NCI-H2171 (cell line): Measurements from ENCODE around the gene FAT3.

Source experiments
- DNase-seq: peaks from one replicate; lab custom pipeline; 2025; lab: John Stamatoyannopoulos, UW

FAT3 gene

DNA sequence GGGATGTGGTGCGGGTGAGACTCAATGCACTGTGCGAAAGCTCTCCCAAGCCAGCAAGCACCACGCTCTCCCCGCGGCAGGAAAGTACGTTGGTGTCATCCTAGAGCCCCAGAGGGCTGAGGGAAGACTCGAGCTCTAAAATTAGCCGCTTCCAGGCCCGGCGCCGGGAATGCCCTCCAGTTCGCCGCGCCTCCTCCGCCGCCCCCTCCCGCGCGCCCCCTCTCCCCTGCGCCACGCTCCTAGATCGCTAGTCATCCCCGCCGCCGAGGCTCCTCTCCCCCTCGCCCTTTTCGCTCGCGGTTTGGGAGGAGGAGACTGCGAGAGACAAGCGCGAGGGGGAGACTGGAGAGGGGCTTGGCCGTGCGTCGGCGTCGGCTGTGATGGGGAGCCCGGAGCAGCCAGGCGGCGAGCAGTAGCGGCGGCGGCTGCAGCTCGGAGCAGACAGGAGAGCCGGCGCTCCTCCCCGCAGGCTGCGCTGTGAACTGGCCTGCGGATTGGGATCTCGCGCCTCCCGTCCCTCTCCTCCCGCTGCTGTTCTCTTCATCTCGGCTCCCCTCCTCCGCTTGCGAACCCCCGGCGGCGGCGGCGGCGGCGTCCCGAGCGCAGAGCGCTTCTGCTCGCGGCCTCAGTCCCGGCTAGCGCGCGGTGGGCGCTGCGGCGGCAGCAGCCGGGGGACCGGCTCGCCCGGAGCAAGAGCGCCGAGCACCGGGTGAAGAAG, at the start of gene FAT3:
Gene FAT3, plus strand, starts transcription at position 412 of the 718 bp plus-strand sequence. CDS start 127,295 bp downstream, outside the sequence.
- no peak for DNase-seq

DNA sequence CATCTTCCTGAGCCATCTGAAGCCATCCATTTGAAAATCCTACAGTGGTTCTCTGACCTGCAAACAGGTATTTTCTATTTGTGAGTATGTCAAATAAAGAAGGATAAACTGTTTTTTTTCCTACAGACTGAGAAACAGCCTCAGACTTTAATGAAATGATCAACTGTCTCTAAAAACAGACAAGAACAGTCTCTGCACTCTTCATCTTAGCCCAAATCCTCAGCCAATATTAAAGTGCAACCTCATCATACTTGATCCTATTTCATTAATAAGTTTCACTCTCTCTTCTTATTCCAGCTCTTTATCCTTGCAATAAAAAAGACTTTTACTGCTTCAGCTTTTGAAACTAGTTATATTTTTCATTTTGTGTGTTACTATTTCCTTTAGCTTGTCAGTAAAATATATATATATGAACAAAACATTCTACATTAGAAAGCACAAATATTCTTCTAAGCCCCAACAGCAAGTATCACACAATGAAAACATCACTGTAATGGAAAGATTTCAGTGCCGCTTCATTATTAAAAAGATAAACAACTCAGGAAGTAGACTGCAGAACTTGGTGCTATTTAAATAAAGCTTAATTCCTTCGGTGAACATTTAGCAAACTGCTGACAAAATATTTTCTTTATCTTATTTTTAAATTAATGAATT, 45.5 kb upstream of the FAT3 start:
- DNase-seq = no peak

DNA sequence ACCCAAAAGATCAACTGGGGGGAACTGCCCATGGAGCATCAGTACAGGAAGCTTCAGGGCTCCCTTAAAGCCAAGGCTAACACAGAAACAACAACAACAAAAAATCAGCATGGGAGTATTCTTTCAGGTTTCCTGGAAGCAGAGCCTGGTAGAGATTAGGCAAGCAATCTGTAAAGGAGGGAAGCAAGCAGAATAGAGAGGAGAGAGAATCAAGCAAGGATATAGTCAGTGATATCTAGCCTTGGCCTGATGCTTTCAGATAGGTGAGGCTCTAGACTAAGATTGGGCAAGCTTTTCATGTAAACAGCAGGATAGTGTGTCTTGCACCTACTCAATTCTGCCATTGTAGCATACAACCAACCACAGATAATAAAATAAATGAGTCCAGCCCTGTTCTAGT, 44.4 kb upstream of the FAT3 start:
- no peak for DNase-seq

DNA sequence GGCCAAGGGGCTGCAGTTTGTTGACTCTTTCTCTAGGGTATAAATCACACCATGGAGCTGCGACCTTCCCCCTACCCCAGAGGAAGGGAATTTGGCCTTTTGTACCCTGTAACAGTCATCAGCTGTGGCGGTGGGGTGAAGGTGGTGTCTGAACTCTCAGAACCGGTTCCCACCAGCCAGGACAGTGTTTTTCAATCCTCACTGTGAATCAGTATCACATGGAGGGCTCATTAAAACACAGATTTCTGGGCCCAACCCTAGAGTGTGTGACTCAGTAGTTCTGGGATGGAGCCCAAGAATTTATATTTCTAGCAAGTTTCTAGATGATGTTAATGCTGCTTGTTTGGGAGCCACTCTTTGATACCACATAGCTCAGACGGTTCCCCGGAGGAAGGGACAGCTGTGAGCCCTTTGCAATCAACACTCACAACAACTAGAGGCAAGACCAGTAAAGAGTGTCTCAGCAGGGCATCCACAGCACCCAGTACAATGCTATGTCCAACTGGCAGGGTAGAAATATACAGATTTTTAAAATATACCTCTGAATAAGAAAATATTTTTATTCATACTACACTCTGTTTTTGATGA, 43.9 kb upstream of the FAT3 start:
- DNase-seq = no peak

DNA sequence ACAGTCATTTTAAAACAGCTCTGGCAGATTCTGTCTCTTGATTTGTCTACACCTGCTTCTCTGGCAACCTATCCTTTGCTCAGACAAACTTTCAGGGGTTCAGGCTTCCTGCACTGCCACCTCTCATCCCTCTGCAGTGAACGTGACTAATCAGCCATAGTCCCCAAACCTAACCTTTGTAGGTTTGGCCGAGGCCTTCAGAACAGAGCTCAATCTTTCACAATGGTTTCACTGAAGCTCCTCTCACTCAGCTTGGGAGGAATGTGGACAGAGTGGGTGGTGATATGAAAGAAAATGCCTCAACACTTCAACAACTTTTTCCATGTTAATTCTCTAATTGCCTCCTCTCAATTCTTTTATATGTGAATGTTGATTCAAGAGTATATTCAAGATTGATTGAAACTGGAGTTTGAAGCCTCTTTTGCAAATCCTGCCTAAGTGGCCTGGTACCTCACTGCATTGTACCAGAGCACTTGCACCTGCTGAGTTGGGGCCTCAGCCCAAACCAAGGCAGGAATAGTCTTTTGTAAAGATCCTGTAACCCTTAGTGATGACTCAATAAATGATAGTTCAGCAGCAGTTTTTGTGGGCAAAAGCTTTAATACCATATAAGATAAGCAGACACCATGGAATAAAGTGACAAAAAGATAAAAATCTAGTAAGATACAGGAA, 33.9 kb upstream of the FAT3 start:
- DNase-seq = no peak

DNA sequence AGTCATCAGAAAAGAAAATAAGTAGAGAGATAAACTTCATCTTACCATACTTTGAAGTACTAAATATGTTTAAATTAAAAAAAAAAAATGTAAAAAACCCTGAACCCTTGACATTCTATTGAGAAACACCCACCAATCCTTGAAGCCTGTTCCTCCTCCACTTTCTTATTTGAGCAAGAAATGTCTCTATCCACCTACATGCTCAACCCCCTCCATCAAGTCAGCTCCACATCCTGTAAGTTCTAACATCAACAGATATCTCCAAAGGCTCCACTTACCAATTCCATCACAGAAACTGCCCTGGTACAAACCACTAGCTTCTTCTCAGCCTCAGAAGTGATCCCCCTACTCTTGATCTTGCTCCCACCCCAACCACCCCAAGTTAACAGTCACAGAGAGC, 32.5 kb upstream of the FAT3 start:
- DNase-seq = no peak

DNA sequence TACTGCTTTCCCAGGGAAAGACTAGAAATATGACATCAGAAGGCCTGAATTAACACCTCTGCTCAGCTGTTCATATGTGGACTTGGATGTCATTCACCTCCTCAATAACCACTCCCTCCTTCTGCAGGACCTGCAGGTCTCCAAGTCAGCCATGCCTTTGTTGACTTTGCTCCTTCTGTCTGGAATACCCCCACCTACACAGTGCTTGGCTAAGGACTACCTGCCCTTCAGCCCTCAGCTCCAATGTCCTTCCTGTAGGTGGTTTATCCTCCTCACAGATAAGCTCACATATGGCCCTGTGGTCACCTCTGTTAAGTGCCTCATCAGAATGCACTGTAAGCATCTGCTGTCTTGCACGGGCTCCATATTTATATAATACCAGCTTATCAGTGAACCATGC, 26.4 kb upstream of the FAT3 start:
- no peak for DNase-seq

DNA sequence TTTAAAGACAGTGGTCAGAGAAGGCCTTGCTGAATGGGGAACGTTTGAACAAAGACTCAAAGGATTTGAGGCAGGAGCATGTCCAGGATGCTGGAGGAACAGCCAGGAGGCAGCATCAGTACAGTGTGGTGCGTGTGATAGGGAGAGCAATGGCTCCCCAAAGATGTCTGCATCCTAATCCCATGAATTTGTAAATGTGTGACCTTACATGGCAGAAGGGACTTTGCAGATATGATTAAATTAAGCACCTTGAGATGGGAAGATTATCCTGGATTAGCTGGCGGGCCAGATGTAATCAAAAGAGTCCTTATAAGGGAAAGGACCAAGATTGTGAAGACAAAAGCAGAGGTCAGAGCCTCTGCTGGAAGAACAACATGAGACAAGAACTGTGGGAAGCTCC, 24.6 kb upstream of the FAT3 start:
- DNase-seq = no peak

DNA sequence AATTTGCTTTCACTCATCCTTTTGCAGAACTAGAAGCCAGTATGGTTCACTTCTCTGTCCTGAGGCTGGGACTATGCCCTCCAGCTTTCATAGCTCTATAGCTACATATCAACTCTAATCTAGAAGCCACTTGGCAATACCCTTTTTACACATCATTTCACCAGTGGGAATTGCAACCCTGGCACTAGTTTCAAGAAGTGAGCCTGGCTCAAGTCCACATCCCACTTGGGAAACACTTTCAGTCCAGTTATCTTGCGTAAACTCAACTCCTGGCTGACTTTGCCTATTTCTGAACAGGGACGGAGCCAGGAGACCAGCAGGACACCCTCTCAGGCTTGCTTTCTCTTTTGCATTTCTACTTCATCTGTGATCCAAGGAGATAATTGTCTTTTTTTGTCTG, 19.9 kb upstream of the FAT3 start:
- DNase-seq = no peak

DNA sequence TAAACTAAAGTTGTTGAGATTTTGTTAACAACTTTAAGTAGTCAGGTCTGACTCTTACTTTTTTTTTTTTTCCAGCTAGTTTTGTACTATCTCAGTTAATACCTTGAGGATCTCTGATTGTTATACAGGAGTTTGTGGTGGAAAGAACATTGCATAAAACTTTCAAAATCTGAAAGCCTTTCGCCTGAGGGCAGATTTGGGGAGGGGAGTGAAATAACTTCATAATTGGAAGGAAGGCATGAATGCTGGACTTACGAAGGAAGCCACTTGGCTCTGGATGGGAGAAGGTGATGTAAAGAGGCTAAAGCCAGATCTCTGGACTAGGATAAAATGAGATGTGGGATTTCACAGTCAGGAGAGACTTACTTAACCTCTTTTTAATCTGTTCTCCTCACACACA, 18.2 kb upstream of the FAT3 start:
- no peak for DNase-seq

DNA sequence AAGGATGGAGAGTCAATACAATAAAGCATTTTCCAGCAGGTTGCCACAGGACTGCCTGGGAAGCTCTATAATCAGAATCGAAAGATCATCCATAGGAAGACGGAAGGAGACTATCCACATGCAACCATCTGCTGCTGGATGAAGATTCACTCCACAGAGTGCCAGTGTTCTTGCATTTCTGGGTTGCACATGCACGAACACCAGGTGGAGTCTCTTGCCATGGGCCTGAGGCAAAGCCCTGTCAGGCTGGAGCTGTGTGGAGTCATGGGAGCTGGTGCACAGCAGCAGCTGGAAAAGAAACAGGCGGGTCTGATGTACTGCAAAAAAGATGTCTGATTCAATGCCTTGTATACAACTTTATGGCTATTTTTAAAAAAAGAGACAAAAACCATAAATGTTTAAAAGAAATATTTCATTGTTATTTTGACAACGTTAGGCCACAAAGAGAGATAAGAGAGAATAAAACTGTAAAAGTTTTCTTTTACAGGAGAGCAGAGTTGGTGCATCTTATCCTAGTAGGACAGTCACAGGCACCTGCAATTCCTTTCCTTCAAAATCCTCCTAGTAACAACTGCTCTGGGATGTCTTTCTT, 12.9 kb upstream of the FAT3 start:
- no peak for DNase-seq

DNA sequence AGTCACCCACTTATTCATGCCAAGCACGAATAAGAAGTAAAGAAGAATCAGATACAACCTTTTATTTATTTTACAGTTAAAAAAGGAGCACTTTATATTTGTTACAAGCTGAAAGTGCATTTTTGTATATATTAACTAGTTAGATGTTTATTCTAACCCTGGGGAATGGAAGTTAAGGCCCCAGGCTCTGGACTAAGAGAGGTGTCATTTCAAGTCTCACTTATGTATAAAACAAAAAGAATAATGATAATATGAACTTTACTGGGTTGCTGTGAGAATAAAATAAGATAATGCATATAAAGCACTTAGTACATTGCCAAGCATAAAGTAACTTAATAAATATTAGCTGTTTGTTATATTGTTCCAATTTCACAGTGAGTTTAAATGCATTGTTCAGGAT, 12.1 kb upstream of the FAT3 start:
- no peak for DNase-seq

DNA sequence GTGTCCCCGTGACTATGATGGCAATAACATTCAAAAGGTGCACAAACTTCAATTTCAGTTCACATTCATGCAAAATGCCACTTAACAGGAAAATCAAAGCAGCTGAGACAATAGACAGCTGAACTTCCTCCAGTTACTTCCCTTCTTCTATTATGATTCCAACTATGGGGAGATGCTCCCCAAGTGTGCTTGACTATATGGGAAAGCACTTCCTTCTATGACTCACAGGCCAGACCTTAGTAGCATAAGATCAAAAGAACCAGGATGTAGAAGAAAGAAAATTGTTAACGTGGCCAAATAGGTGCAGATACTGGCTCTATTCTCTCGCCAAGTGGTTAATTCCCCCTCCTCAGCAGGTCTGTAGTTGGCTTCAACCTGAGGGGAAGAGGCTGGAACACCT, 7.8 kb upstream of the FAT3 start:
- no peak for DNase-seq

DNA sequence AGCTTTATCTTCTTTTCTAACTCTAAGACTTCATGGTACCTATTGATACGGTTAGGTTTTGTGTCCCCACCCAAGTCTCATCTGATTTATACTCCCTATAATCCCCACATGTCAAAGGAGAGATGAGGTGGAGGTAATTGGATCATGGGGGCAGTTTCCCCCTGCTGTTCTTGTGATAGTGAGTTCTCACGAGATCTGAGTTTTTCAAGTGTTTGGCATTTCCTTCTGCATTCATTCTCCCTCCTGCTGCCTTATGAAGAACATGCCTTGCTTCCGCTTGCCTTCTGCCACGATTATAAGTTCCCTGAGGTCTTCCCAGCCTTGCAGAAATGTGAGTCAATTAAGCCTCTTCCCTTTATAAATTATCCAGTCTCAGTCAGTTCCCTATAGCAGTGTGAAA, 5.1 kb upstream of the FAT3 start:
- no peak for DNase-seq

DNA sequence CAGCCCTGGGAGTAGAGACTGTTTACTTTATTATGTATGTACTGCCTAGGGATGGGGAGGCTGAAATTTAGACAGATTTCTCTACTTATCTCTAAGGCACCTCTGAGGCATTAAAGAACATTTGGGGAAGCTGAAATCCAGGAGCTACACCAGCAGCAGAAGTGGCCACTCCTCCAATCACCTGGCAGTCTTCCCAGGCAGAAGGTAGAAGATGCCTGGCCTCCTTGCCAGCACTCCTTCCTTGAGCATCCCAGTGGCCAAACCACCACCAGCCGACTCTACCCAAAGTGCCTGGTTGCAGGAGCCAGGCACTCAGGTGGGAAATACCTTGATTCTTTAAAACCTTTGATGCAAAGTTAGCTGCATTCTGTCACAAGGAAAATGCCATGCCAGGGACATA, 1.9 kb upstream of the FAT3 start:
- no peak for DNase-seq

DNA sequence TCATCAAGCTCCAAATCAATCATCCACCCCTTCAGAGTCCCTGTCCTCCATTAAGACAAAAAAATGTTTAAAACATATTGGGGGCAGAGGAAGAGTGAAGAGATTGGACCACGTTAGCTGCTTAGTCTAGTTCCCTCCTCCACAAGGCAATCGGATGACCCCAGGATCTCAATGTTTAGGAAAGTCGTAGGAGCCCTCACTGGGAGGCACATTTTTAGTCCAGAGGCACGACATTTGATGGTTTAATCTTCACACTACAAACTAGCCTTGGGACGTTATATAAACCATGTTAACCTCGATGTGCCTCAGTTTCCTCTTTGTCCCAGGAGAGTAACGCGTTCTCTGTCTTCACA, 588 bp upstream of the FAT3 start:
- DNase-seq = no peak

DNA sequence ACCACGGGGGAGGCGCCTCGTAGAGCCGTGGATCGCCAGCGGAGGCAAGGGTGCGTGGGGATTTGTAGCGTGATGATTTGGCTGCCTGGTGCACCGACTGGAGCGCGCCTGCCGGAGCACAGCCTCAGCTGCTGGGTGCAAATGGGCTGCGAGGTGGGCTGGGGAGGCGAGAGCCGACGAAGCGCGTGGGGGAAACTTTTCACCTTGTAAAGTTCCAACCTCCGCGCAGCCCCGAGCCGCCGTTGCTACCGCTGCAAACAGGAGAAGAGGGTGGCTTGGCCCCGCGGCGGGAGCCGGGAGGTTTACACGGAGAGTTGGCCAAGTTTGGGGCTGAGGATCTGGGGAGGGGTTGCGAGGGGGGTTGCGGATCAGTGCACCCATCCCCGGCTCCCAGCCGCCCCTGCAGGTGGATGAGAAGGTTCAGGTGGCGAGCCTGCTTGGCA, 528 bp downstream of the FAT3 start:
- no peak for DNase-seq

DNA sequence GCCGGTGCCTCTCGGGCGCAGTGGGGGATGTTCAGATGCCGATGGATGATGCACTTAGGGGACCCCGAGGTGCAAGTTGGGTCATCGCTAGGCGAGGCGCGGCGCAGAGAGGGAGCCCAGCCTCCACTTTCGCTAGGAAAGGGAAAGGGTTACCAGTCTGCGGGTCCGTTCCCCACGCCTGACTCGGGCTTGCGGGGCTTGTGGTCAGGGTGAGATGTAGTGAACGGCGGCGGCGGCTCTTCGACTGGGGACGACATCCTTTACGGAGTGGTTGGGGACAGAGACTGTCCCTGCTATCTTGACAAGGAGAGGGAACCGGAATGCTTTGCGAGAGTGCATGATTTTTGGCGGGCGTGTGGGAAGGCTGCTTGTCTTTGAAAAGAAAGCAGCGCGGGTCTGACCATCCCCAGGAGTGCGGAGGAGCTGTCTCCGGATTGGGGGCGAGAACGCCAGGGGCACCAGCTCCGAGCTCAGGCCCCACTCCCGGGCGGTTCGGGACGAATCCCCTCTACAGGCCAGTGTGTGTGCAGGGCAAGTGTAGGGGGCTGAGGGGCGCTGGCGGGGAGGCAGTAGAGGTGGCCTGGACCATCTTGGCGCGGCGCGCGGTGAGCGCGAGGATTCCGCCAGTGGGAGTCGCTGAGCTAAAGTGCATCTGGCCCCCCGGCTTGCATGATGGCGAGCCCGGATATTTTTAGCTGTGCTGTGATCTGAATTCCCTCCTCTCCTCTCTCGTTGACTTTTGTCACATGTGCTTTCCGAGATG, 1.1 kb downstream of the FAT3 start:
- no peak for DNase-seq

DNA sequence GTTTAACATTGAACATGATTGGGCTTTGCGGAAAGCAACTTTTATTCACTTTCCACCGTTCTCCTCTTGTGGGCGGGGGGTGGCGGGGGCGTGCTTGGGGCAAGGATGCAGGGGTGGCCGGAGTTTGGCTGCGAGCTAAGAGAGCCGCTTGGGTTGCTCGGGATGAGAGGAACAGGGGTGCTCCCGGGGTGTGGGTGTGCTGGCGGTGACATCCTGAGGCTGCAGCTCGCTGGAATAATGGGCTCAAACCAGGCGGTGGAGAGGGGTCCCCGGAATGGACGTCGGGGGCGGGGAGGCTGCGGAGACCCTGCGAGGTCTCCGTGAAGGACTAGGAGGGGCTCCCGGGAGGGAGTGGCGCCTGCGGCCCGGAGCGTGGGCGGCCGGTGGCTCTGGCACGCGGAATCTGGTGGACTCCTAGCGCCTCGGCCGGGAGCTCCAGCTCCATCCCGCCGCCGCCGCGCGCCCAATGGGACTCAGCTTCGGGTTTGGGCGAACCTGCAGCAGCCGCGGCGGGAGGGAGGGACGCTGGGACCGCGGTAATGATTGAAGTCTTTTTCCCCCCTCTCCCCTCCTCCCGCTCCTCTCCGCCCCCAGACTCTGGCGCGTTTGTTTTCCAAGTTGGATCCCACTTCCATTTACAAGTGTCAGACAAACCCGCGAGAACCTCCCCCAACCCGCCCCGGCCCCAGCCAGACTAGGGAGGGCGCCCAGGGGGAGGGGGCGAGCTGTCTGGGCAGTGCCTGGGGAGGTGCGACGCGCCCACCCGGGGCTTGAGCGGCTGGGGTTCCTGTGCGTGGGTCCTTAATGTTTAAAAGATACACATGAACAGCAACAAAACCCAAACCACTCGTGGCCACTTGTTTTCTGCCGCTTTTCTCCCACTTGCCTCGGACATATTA, 2.0 kb downstream of the FAT3 start:
- no peak for DNase-seq

DNA sequence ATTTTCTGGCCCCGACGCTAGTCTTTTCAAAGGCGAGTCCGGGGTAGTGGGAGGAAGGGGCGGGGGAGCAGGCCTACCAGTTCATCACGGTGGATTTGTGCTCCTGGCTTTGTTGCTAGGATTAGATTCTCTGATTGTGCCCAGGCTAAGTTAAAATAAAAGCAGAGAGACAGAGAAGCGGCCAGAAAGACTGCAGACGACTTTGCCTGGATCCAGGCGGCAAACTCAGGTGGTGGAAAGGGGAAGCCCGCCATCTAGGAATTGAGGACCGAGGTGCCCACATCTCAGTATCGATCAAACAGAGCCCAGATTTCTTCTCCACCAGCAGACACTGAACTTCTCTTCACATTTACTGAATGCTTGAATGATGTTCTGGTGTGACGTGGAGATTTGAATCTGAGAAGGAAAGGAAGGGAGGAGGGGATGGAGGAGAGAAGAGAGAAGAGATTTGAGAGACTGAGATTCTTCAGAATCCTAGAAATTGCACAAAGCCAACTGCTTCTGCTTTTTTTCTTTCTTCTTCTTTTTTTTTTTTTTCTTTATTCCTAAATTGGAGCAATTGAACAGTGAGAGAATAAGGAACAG, 2.7 kb downstream of the FAT3 start:
- no peak for DNase-seq
